ENCODE results near the gene GPC6.

- no peak for TF ChIP-seq CTCF (IDR thresholded peaks at IDR 0.05)
- TF ChIP-seq POLR2AphosphoS5 (IDR thresholded peaks at IDR 0.05; ENCODE audit: insufficient read depth in 1 of 2, low read depth in 1 of 2), result no peak
- TF ChIP-seq POLR2A (IDR thresholded peaks at IDR 0.05), result no peak
Measured at GRCh38 chr13:93527748-93528297, 301.2 kb downstream of the GPC6 start.

Data from vagina (tissue), 2 donors.